NCI-H446 (cell line): Measurements from ENCODE around the gene GPR55.

ENCODE experiments used
- DNase-seq, 2 experiments: peaks; one replicate each; lab custom pipeline; 2025; lab: John Stamatoyannopoulos, UW

Gene GPR55

DNA sequence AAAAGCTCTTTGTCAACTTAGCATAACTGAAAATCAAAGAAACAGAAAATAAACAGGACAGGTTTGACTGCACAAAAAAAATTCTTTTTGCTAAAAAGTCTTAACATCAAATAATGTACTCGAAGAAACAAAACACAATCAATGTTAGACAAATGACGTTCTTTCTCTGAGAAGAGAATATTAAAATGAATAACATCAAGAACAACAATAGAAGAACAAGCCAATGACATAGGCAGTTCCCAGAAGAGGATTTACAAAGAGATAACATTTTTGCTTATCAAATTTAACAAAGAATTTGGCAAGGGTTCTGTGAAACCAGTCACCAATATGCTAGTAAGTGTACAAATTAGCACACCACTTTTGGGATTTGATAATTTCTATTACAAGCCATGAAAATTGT is 5.8 kb downstream of the GPR55 start:
- DNase-seq: no peak

DNA sequence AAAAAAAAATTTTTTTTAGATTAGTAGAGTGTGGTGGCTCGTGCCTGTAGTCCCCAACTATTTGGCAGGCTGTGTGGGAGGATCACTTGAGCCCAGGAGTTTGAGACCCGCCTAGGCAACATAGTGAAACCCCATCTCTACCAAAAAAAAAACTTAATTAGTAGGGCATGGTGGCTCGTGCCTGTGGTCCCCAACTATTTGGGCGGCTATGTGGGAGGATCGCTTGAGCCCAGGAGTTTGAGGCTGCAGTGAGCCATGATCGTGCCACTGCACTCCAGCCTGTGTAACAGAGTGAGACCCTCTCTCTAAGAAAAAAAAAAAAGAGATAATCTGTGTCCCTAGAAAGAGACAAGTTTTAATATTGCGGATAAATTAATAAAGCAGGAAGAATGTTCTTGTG is 8.8 kb downstream of the GPR55 start:
- no peak for DNase-seq

DNA sequence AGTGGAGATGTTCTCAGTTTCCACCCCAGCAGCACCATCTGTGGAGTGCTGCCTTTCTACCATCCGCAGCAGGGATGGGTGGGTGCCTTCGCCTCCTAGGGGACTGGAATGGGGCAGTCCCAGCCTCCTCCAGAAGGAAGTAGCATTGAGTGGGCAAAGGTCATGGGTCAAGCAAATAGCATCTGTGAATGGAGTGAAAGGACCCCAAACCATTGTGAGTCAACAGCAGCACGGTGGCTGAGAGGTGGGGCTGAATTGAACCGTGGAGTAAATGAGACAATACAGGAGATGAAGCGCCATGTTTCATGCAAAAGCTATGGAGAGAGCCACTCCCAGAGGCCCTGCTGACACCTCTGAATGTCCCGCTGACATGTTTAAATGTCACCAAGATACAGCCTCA is 9.7 kb downstream of the GPR55 start:
- no peak for DNase-seq

DNA sequence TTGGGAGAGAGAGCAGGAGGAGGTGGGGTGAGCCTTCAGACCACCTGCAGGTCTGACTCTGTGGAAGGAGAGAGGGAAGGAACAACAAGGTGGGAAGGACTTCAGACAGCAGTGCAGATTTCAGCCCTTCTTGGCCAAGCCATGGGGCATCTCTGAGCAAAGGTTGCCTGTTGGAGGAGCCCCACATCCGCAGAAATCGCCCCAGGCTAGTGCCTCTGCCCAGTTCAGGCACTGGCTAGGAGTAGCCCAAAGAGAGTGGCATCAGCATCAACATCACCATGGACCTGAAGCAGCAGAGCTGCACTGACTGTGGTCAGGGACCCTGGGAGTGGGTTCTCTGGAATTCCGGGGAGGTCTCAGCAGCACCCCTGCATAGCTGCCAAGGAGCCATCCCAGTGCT is 10.2 kb downstream of the GPR55 start:
- DNase-seq: no peak

DNA sequence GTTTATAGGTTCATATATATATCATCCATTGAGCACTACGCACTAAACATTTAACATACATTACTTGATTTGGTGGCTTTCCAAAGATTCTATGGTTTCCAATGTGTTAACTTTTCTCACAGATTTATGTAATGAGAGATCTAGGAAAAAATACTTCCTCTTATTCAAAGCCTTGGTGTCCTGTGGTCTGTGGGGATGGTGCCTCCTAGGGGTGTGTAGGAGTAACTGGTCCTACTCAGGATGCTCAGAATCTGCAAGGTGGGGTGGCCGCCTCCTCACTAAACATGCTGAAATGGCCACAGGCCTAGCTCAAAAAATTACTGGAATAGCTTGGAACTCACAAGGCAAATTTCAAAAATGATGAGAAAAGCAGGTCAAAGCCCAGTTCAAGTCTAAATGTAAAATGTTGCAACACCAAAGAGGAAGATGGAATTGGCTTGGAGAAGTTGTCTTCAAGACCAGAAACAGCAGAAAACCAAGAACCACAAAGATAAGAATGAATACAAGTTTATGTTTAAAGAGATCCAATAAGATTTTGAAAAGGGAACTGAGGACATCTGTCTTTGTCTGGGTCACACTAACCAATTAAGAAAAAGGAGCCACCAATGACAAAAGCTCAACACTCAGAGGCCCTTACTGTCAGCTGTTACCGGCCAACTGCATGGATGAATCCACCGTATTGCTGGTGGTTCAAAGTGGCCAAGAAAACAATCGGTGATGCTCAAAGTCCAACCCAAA is 11.5 kb downstream of the GPR55 start:
- no peak for DNase-seq

DNA sequence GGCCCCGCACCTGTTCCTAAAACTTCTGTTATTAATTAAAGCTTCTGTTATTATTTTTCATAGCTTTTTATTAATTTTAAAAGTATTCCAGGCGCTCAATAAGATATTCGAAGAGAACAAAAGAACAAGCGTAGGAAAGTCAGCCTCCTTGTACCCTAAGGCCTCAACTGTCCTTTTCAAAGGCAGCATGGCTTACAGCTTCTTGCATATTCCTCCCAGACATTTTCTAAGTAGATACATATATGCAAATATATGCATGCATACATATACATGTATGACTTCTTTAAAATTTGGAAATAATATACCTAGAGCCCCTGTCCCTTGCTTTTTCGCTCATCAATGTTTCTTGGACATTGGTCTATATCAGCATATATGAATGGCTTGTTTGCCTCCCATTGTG is 12.3 kb downstream of the GPR55 start:
- DNase-seq: no peak

DNA sequence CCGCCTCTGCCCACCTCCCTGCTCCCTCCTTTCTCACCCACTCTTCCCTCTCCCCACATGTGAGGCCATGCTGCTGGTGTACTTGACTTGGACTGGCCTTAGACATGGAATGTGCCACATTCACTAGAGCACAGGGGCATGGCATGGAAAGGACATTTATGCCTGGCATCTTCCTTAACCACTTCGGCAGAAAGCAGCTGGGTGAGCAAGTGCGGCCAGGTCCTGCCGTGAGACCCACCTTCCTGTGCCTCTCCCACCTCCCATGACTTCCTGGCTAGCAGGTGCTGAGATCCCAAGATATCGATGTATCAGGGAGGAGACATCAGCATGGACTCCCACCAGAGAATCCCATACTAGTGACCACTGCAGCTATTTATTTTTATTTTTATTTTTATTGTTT is 13.0 kb downstream of the GPR55 start:
- no peak for DNase-seq

DNA sequence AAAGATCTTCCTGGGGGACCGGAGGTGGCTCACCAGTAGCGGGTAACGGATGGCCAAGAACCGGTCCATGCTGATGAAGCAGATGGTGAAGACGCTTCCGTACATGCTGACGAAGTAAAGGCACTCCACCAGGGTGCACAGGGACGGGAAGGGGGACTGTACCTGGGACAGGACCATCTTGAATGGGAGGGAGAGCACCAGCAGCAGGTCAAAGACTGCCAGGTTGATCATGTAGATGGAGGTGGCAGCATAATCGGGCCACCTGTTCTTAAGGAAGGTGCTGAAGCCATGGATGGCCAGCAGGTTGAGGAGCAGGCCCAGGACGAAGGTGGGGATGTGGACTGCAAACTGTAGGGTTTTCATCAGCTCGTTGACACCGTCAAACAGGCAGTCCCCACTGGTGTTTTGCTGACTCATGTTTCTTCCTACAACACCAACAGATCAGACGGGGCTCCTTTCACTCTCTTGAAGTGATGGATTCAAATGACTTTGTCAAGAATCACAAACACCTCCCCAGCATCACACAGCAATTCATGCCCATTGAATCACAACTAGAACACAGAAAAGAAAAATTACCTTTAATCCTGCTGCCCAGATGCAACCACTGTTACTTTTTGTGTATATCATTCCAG is 14.4 kb downstream of the GPR55 start:
- no peak for DNase-seq

DNA sequence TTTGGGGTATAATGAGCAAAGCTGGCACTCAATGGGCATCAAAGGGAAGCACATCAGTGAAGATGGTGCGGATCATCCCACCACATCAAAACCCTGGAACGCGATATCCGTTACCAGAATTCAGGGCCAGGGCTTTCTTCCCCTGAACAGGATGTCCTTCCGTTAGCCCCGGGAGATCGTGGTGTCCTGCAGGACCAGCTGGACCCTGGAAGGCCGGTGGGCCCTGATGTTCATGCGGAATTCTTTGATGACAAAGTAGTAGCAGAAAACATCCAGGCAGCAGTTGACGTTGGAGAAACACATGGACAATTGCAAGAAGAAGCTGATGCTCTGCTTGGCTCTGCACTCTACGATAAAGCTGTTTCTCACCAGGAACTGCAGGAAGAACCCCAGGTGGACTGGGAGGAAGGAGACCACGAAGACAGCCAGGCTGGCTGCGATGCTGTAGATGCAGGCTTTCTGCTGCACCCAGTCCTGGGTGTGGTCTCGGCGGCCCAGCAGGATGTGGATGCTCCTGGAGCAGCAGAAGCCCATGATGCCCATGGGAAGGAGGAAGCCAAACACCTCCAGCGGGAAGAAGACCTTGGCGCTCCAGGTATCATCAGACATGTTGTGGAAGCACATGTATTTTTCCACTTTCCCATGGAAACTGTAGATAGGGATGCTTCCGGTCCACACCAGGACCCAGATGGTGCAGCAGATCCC is 15.0 kb downstream of the GPR55 start:
- no peak for DNase-seq

DNA sequence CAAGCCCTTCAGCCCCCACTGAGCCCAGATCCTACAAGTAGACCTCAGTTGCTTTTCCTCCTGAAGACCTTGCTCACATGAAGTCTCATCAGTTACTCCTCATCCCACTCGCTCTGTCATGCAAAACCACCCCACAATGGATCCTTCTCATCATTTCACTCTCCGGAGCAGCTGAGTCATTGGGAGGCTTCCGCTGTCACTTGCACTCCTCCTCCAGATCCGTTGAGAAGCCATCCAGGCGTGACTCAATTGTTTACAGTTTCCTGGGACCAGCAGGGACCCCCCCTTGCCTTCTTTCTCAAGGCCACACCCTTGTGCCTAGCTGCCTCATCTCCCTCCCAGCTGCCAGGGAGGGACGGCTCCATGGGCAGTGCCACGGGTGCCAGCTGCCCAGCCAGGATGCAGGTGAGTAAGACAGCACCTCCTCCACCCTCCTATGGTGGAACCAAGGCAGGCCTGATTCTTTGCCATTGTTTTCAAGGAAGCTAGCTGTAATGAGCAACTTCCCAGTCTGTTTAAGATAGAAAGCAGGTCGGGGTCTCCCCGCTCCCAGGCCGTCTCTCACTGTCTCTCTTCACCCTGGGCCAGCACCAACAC is 16.3 kb downstream of the GPR55 start:
- DNase-seq: no peak

DNA sequence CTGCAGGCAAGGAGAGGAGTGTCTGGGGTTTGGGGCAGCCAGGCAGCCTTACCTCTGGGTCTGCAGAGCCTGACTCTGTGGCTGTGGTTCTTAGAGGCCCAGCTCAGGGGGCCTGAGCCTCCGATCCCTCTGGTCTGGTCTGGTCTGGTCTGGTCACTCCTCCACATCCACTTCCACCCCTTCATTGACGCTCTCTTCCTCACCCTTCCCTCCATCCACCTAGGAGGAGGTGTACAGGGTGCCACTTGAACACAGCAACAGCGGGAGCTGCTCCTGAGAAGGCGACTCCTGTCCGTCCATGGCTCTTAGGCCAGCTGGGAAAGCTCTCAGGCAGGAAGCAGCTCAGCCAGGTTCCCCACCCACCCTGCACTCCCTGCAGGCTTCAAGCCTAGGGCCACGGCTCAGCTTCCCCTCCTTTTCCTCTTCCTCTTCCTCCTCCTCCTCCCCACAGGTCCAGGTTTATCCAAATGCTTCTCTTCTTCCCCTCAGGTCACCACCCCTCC is 16.9 kb downstream of the GPR55 start:
- no peak for DNase-seq

DNA sequence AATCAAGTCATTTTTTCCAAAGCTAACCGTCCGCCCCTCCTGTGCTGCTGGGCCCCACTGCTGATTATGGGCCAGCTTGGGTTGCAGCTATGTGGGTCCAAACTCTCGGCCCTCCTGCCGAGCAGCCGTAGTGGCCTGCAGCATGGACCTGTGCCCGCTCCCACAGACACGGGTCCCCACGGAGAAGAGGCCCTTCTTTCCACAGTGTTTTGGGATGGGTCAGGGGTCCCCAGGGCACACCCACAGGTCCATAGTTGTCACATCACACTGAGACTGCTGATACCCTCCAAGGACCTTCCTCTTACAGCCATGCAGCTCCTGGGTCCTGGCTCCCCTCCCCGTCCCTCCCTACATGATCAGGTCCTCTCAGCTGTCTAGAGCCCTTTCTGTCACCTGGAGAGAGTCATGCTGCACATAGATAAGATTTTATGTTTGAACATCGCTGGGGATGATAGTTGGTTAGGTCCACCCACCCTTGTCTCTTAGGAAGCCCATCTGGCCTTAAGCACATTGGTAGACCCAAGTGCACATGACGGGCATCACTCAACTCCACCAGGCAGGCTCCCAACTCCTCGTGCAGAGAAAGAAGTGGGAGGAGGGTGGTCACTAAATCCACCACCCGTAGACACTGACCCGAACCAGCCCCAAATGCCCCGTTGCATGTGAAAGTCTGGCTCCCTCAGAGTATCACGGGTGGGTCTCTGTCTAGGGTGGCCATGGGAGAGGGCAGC is 17.5 kb downstream of the GPR55 start:
- DNase-seq: no peak

DNA sequence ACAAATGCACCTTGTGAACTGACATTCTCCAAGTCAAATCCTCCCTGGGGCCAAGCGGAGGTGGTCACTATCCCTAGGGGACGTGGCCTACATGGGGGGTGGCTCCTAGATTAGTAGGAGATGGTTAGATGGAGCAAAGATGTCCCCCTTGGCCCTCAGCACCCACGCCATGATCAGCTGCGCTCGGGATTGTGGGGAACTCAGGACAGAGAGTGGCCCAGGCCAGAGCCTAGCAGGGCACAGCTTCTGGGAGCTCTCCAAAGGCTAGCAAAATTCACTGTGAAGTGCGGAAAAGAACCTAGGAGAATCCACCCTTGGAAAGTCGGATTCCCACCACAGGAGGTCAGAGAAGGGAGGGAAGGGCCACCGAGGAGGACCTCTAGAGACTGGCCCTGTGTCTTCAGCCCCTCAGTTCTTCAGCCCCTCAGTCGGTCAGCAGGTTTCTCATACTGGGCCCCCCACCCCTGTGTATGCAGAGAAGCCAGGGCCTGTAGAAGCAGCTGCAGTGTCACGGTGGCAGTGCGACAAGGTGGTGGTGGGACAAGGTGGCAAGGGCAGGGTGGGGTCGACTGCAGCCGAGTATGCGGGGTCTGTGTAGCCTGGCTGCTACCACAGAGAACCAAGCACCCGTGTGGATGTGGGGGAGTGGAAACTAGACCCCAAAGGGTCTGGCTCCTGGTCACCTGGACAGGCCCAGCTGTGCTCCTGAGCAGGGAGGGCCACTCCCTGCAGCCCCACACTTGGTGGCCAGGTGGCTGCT is 18.4 kb downstream of the GPR55 start:
- no peak for DNase-seq

DNA sequence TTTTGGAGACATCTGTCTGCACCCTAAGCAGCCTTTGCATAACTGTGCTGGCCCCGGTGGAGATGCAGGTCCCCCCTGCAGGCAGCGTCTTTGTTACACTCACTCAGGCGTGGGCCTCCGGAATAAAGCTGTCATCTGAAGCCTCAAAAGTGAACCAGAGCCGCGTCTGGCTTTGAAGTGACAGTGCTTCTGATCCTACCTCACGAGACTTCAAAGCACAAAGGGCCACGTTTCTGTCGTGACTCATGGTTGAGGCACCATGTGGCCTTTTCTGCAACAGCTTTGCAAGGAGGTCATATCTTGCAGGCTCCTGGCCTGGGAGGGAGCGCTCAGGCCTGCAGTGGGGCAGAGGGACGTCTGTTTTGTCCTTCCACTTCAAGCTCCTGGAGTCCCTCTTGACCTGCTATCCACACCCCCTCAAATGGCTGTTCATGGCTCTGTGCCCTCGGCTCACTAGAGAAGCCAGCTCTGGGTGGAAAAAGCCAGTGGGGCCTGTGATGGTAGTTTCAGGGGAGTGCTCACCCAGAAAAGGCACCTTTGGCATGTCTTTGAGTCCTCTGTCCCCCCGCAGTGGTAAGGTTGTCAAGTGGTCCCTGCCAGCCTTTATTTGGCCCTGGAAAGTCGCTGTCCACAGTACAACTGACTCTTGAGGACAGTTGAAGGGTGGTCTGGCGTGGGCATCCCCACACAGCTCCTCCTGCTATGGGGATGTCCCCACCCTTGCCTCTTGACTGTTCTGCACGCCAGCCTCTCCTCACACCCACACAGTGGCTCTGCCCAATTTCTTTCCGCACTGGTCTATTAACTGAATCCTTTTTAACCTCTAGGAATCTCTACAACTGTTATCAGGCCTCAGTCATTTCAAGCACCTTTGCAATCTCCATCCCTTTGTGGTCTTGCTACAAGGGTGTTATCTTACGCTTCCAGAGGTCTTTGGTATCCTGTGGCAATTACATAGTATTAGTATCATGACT is 19.3 kb downstream of the GPR55 start:
- no peak for DNase-seq

DNA sequence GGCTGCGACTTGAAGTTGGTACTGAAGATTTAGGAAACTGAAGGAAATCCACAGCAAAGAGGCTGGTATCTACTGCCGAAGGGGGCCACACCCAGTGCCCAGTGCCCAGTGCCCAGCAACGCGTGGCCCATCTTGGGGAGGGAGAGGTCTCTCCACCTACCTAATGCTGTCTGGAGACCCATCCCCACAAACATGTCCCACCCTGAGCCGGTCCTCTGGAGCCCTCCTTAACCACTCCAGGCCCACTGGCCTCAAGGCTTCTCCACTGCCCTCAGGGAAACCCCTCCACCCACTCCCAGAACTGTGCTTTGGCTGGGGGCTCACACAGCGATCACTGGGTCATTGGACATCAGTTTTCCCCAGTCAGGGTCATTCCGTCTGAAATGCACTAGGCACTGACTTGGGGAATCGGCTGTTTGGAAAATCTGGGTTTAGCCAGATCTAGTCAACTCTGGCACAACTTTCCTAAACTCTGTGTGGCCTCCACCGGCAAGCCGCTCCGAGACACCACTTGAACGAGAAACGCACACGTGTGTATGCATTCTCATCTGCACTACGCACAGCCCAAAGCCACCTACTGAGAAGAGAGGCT is 20.1 kb downstream of the GPR55 start:
- DNase-seq: no peak

DNA sequence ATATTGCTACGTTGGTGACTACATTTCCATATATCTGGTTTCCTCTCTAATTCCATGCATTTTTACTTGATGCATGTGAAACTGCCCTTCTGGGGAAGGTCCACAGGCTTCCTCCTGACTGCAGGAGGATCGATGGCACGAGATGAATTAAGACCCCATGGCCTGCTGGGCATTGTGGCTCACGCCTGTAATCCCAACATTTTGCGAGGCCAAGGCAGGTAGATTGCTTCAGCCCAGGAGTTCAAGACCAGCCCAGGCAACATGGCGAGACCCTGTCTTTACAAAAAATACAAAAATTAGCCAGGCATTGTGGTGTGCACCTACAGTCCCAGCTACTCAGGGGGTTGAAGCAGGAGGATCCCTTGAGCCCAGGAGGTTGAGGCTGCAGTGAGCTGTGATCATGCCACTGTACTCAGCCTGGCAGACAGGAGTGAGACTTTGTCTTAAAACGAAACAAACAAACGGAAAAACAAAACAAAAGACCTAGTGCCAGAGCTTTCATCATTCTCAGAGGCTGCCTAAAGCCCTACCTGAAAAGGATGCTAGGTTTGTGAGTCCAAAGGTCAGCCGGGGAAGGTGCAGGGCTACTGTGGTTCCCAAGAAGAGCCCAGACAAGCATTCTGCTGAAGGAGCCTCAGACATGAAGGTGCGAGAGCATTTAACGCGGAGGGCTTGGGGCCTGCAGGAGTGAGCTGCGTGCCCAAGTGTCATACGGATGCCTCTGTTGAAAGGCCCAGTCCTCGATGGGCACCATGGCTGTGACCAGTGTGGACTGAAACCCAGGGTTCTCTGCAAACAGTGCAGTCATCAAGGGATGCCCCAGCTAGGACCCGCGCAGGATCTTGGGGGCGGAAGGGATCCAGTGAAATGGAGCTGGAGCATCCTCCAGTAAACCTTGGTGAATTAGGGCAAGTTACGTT is 21.6 kb downstream of the GPR55 start:
- no peak for DNase-seq

DNA sequence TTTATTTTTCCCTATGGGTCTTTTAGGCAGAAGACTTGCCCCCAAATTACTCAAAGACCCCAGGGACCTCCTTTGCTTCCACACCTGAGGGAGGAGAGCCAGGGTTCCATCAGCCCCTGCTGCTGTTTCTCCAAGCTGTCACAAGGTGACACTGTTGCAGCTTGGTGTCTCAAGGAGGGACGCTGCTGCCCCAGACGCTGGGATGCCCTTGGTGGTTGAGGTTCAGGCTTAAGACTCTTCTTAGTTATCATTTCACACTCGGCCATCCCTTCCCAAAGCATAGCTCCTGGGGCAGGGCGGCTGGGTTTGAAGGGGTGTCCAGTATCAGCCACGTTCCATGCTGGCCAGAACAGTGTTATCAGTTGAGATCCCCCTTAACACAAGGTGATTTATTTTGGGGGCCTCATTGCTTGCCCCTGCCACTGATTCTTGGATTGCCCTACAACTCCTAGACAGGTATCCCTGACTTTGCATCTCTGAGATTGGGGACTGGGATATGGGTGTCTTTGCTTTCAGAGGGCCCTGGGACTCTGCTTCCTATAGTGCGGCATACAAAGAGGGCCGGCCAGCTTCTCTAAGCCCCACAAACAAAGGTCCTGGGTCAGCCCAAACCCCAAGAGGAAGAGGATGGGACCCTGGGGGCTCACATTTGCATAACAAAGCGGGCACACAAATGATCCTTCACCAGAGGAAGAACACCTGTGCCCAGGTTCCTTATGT is 22.7 kb downstream of the GPR55 start:
- peak; percentile 25 to 43 for DNase-seq

DNA sequence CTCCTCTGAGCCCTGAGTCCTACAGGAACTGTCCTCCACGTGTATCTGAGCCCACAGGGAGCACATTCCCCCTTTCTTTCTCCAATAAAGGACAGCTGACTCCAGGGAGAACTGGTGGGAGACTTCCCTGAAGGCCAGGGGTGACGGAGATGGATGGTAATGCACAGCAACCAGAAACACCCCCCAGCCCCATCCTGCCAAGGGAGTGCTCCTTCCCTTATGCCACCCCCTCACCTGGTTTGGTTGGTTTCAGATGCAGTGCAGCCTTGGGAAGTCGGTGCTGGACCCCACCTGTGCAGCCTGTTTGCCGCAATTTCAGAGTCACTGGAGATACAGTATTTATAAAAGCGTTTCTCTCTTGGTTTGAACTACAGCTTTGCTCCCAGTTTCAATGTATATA is 24.0 kb downstream of the GPR55 start:
- no peak for DNase-seq
